Fibroblast of skin of right quadriceps (primary cell): ENCODE measurements around the gene RNPC3.
"Not testable (repeated sequence)": the region's sequence is repeated elsewhere in the genome, so short reads cannot be mapped to it uniquely, and the experiment has no call there.

Source experiments
- DNase-seq: peaks from one replicate; pipeline ENCODE4 v3.0.0-alpha.2; 2013

RNPC3 gene

DNA sequence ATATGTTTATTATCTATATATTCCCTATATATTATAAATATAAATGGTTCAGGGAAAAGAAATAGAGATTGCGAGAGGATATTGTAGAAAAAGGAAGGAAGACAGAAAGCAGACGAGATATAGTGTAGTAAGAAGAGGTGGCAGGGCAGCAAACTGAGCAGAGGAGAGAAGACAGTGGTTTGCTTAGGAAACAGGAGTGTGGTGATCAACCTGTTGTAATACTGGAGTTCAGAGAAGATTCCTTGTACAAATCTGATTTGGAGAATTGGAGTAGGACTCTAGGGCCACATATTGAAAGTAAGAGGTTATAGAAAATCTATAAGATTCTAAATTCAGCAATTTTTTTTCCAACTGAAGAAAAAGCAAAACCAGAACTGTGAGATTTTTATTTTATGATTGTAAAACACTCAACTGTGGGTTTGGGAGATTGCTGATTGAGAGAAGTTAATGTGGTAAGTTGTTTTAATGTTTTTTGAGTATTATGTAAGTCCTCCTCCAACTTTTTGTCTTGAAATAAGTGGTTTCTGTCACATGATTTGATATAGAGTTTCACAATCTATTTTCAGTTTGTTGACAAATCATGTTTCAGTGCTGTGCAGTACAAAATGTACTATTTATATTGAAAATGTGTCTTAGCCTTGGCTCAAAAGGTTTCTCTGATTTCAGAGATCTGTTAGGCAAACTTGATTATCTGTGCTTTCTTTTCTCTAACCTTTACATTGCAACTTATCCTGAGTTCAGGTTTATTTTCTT, 36.3 kb downstream of the RNPC3 start:
- DNase-seq = no peak

DNA sequence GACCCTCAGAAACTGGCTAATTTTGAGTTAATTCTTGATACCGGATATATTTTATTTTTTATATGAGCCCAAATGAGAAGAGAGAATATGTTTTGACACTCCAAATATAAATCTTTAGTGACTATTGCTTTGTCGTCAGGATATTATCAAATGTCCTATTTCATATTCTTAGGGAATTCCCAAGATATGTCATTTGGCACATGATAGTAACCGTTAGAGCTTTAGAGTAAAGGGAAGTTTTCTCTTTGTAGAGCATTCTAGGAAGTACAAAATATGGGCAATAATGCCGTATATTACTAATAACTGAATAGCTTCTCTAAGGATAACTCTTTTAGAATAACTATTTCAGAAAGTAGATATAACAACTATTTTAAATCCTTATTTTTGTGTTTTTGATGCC, 37.6 kb downstream of the RNPC3 start:
- DNase-seq = no peak

DNA sequence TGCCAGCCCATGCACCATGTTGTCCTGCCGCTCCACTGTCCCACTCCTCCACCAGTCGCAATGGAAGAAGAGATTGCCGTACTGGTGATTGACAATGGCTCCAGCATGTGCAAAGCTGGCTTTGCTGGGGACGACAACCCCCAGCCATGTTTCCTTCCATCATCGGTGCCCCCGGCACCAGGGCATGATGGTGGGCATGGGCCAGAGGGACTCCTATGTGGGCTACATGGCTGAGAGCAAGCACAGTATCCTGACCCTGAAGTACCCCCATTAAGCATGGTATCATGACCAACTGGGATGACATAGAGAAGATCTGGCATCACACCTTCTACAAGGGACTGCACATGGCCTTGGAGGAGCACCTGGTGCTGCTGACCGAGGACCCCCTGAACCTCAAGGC, 44.0 kb downstream of the RNPC3 start:
- no peak for DNase-seq

DNA sequence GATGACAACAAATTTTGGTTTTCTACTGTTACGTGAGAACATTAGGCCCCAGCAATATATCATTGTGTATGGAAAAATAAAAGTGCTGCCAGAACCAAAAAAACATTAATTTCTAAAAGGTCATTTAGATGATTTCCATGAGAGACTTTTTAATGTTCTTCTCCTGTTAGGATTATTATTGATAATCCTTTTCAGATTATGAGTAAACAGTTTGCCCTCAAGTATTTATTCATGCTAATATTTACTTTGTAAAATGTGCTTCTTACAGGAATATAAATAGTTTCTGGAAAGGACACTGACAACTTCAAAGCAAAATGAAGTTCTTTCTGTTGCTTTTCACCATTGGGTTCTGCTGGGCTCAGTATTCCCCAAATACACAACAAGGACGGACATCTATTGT, 45.8 kb downstream of the RNPC3 start, which contains the start of gene AMY2B:
Gene AMY2B (plus strand): TSS at position 301 of the 400 bp plus-strand sequence. CDS start 14 bp downstream, at position 315.
- not testable (repeated sequence) for DNase-seq

DNA sequence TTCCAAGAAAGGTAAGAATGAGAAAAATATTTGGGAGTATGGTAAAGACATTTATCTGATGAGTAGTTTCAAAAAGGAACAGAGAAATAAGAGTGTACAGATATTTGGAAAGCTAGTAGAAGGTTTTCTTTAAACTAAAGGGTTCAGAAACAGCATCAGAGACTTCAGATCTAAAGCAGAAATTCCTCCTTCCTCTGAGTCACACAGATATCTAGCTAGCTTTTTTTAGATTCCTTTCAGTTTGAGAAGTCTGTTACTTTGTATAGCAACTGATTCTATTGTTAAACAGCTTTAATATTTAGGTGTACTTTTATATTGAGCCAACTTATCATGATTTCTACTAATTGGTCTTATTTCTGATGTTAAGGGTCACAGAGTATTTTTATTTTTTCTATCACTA, 50.6 kb downstream of the RNPC3 start:
- DNase-seq = no peak

DNA sequence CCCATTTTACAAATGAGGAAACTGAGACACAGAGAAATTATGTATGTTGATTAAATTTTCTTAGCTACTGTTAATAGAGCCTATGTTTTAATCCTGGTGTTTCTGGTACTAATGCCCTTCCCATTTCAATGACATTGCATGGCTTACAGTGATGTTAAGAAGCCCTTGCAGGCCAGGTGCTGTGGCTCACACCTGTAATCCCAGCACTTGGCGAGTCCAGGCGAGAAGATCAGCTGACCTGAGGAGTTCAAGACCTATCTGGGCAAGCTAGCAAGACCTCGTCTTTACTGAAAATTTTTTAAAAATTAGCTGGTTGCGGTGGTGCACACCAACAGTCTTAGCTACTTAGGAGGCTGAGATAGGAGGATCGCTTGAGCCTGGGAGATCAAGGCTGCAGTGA, 51.3 kb downstream of the RNPC3 start:
- not testable (repeated sequence) for DNase-seq

DNA sequence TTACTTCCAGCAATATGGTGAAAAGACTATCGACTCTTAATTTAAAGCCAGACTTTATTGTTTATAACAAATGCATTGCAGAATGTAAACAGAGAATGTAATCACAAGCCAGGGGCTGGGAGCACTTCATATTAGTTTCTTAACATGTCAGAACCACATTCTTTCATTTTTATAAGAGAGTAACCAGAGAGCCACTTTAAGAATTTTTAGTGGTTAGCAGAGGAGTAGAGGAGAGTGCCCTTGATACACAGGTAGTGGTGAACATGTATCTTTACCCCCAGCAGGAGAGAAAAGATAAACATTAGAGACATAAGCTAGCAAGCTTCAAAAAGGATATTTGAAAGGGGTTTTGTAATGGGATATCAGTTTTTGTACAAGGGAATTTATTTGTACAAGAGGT, 57.0 kb downstream of the RNPC3 start:
- DNase-seq = no peak

DNA sequence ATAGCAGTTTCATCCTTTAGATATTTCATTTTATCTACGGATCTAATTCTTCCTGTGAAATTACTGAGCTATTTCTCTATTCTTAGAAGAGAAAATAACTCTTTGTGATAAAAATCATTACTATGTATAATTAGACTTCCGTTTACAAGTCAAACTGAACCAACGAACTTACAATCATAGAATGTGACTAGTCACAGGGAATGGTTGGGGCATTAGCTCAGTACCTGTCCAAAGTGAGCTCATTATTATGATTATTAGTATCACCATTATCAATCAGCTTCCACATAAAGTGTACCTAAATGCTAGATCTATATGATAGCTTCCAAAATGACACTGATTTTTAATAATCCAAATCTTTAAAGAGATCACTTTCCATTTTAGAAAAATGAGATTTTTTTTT, 58.4 kb downstream of the RNPC3 start:
- no peak for DNase-seq

DNA sequence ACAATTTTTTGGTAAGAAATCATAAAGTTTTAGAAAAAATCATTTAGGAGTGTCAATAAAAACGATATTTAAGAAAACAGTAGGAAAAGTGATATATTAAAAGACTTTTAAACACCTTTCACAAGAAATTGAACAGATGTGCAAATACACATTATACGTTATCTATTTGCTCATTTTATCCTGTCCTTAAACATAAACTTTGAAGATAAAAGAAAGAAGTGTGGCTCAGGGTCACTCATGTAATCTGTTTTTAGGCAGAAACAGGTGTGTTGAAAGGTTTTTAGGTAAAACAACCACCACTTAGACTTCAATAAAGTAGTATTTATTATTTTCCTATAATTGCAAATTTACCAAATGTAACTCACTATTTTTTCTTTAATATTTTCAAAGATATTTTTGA, 59.0 kb downstream of the RNPC3 start:
- no peak for DNase-seq

DNA sequence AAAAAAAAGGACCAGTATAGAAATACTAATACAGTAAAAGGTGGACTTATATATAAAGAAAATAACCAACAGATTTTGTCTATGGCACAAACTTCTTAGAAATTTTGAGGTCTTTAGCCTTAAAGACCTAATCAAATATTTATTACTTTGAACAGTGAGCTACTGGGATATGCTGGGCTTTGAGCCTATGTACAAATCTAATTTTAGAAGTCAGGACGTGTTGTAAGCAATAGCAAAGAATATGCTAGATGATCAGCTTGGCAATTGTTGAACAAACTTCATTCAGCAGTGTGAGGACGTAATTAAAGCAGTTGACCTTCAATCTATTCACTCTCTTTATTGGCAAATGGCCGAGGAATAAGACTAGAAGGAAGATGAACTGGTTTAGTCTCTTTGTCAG, 77.2 kb downstream of the RNPC3 start:
- DNase-seq = not testable (repeated sequence)
